HepG2 (cell line): ENCODE data around the gene MAPK11. TPM values are rescaled to one million over a fixed set of nuclear protein-coding genes. Genes with fewer than 3 reads are reported as not detected.

Experiments used
- ERF ChIP-seq: IDR thresholded peaks from 2 replicates; pipeline ENCODE4 v1.6.1; 2018; ENCODE audit warnings: missing biosample characterization, missing genetic modification reagents
- FOSL1 ChIP-seq: sonication (generic); formaldehyde crosslinking; IDR thresholded peaks from 2 replicates; pipeline ENCODE4 v1.9.0; 2021; ENCODE audit warnings: missing genetic modification reagents, borderline replicate concordance
- MYNN ChIP-seq: sonication (generic); formaldehyde crosslinking; IDR thresholded peaks from 2 replicates; pipeline ENCODE4 v1.4.0; 2020; ENCODE audit warnings: mild to moderate bottlenecking, low read depth, missing genetic modification reagents
- NCOA5 ChIP-seq: sonication (generic); formaldehyde crosslinking; IDR thresholded peaks from 2 replicates; pipeline ENCODE4 v1.4.0; 2020; ENCODE audit warnings: missing genetic modification reagents
- RELA ChIP-seq: sonication (generic); formaldehyde crosslinking; IDR thresholded peaks from 2 replicates; pipeline ENCODE4 v1.4.0; 2020; ENCODE audit warnings: missing genetic modification reagents
- SOX13 ChIP-seq, 3 experiments: fragments of 450-650 bp in 1 of 3; sonication (generic) in 1 of 3; formaldehyde crosslinking in 1 of 3; IDR thresholded peaks in 2 of 3; conservative IDR thresholded peaks in 1 of 3; 2 replicates each; pipeline versions ENCODE4 v1.5.0 to v1.6.1; 2016 to 2020; ENCODE audit warnings: antibody characterized with exemption in 1 of 3, mild to moderate bottlenecking in 1 of 3, missing compliant biosample characterization in 1 of 3, missing genetic modification reagents in 1 of 3, moderate library complexity in 1 of 3
- TARDBP ChIP-seq: sonication (generic); formaldehyde crosslinking; IDR thresholded peaks from 2 replicates; pipeline ENCODE4 v1.8.0; 2022; ENCODE audit warnings: mild to moderate bottlenecking, missing genetic modification reagents
- THYN1 ChIP-seq: sonication (generic); formaldehyde crosslinking; IDR thresholded peaks from 2 replicates; pipeline ENCODE4 v1.8.1; 2023; ENCODE audit warnings: low read depth, mild to moderate bottlenecking, moderate library complexity, missing genetic modification reagents, borderline replicate concordance
- ZBTB20 ChIP-seq: sonication (generic); formaldehyde crosslinking; IDR thresholded peaks from 2 replicates; pipeline ENCODE4 v1.8.1; 2023; ENCODE audit warnings: missing genetic modification reagents, low read depth, mild to moderate bottlenecking, borderline replicate concordance
- ZNF446 ChIP-seq: sonication (generic); formaldehyde crosslinking; IDR thresholded peaks from 2 replicates; pipeline ENCODE4 v1.5.0; 2020; ENCODE audit warnings: mild to moderate bottlenecking, missing genetic modification reagents
- ZNF619 ChIP-seq: sonication (generic); formaldehyde crosslinking; IDR thresholded peaks from 2 replicates; pipeline ENCODE4 v1.4.0; 2020; ENCODE audit warnings: mild to moderate bottlenecking, missing genetic modification reagents
- ZNF781 ChIP-seq: sonication (generic); formaldehyde crosslinking; IDR thresholded peaks from 2 replicates; pipeline ENCODE4 v1.5.1; 2020; ENCODE audit warnings: borderline replicate concordance, mild to moderate bottlenecking, missing genetic modification reagents; ENCODE audit errors: not compliant biosample characterization
- polyA plus RNA-seq, 8 experiments: library from polyadenylated mRNA; depleted of rRNA in 3 of 8; stranded (reverse) in 7 of 8; unstranded in 1 of 8; fragments of >200 nt; fragmentation: Illumina TruSeq in 4 of 8; extraction: Trizol in 4 of 8; gene quantifications; 2 replicates each; pipeline versions ENCODE4 v1.2.1 to v1.2.3, GENCODE V29; 2011 to 2016; ENCODE audit warnings: low read depth in 4 of 8, missing spikeins in 1 of 8, mixed read lengths in 1 of 8; ENCODE audit not compliant: insufficient read depth in 1 of 8
- total RNA-seq, 5 experiments: library from RNA; depleted of rRNA; stranded (reverse); fragments of >200 nt; fragmentation: Illumina TruSeq; extraction: Trizol; gene quantifications; 2 replicates each; pipeline ENCODE4 v1.2.3, GENCODE V29; 2016; ENCODE audit warnings: low read depth in 1 of 5
- TF ChIP-seq, protein P1 (sequence below): sonication (generic); formaldehyde crosslinking; IDR thresholded peaks from 2 replicates; pipeline ENCODE4 v1.4.0; 2020; ENCODE audit warnings: missing genetic modification reagents, borderline replicate concordance
- TF ChIP-seq, protein P2 (sequence below): sonication (generic); formaldehyde crosslinking; conservative IDR thresholded peaks from 2 replicates; pipeline ENCODE4 v1.8.0; 2022; ENCODE audit warnings: missing genetic modification reagents
- TF ChIP-seq, protein P3 (sequence below): sonication (generic); formaldehyde crosslinking; IDR thresholded peaks from 2 replicates; pipeline ENCODE4 v1.9.0; 2021; ENCODE audit warnings: missing genetic modification reagents, mild to moderate bottlenecking, borderline replicate concordance
- TF ChIP-seq, protein P4 (sequence below): sonication (generic); formaldehyde crosslinking; IDR thresholded peaks from 2 replicates; pipeline ENCODE4 v1.9.0; 2021; ENCODE audit warnings: missing genetic modification reagents, borderline replicate concordance

MAPK11 gene
- total and polyA plus RNA-seq, 2 of the 13 experiments (the other 11 are each of a cell fraction or from before 2014, with no cell fraction given): 0.15 to 0.17 TPM

GRCh38 chr22:50305923-50306566, 35.9 kb upstream of the MAPK11 start (continued):
- TF ChIP-seq, protein P1, sequence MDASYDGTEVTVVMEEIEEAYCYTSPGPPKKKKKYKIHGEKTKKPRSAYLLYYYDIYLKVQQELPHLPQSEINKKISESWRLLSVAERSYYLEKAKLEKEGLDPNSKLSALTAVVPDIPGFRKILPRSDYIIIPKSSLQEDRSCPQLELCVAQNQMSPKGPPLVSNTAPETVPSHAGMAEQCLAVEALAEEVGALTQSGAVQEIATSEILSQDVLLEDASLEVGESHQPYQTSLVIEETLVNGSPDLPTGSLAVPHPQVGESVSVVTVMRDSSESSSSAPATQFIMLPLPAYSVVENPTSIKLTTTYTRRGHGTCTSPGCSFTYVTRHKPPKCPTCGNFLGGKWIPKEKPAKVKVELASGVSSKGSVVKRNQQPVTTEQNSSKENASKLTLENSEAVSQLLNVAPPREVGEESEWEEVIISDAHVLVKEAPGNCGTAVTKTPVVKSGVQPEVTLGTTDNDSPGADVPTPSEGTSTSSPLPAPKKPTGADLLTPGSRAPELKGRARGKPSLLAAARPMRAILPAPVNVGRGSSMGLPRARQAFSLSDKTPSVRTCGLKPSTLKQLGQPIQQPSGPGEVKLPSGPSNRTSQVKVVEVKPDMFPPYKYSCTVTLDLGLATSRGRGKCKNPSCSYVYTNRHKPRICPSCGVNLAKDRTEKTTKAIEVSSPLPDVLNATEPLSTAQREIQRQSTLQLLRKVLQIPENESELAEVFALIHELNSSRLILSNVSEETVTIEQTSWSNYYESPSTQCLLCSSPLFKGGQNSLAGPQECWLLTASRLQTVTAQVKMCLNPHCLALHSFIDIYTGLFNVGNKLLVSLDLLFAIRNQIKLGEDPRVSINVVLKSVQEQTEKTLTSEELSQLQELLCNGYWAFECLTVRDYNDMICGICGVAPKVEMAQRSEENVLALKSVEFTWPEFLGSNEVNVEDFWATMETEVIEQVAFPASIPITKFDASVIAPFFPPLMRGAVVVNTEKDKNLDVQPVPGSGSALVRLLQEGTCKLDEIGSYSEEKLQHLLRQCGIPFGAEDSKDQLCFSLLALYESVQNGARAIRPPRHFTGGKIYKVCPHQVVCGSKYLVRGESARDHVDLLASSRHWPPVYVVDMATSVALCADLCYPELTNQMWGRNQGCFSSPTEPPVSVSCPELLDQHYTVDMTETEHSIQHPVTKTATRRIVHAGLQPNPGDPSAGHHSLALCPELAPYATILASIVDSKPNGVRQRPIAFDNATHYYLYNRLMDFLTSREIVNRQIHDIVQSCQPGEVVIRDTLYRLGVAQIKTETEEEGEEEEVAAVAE (CRISPR knock-in tag): no peak
- TF ChIP-seq ZNF619 (CRISPR knock-in tag) (no peak), MYNN (no peak), SOX13 (IDR thresholded peaks at IDR 0.05) (no peak), SOX13 (CRISPR knock-in tag; conservative IDR thresholded peaks at IDR 0.05 in 1 of 2, IDR thresholded peaks at IDR 0.05 in 1 of 2) (no peak; a peak in 1 of 4 replicates), ZNF781 (no peak), THYN1 (CRISPR knock-in tag) (no peak), ZBTB20 (no peak), ZNF446 (no peak), FOSL1 (no peak), NCOA5 (CRISPR knock-in tag) (no peak), RELA (CRISPR knock-in tag) (no peak), TARDBP (CRISPR knock-in tag) (no peak), ERF (CRISPR knock-in tag) (0 out of 2 replicates have a peak, but pooled peaks have one; percentile 34)
- TF ChIP-seq, protein P2, sequence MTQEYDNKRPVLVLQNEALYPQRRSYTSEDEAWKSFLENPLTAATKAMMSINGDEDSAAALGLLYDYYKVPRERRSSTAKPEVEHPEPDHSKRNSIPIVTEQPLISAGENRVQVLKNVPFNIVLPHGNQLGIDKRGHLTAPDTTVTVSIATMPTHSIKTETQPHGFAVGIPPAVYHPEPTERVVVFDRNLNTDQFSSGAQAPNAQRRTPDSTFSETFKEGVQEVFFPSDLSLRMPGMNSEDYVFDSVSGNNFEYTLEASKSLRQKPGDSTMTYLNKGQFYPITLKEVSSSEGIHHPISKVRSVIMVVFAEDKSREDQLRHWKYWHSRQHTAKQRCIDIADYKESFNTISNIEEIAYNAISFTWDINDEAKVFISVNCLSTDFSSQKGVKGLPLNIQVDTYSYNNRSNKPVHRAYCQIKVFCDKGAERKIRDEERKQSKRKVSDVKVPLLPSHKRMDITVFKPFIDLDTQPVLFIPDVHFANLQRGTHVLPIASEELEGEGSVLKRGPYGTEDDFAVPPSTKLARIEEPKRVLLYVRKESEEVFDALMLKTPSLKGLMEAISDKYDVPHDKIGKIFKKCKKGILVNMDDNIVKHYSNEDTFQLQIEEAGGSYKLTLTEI: no peak
- TF ChIP-seq, protein P3, sequence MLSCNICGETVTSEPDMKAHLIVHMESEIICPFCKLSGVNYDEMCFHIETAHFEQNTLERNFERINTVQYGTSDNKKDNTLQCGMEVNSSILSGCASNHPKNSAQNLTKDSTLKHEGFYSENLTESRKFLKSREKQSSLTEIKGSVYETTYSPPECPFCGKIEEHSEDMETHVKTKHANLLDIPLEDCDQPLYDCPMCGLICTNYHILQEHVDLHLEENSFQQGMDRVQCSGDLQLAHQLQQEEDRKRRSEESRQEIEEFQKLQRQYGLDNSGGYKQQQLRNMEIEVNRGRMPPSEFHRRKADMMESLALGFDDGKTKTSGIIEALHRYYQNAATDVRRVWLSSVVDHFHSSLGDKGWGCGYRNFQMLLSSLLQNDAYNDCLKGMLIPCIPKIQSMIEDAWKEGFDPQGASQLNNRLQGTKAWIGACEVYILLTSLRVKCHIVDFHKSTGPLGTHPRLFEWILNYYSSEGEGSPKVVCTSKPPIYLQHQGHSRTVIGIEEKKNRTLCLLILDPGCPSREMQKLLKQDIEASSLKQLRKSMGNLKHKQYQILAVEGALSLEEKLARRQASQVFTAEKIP (CRISPR knock-in tag): no peak
- TF ChIP-seq, protein P4, sequence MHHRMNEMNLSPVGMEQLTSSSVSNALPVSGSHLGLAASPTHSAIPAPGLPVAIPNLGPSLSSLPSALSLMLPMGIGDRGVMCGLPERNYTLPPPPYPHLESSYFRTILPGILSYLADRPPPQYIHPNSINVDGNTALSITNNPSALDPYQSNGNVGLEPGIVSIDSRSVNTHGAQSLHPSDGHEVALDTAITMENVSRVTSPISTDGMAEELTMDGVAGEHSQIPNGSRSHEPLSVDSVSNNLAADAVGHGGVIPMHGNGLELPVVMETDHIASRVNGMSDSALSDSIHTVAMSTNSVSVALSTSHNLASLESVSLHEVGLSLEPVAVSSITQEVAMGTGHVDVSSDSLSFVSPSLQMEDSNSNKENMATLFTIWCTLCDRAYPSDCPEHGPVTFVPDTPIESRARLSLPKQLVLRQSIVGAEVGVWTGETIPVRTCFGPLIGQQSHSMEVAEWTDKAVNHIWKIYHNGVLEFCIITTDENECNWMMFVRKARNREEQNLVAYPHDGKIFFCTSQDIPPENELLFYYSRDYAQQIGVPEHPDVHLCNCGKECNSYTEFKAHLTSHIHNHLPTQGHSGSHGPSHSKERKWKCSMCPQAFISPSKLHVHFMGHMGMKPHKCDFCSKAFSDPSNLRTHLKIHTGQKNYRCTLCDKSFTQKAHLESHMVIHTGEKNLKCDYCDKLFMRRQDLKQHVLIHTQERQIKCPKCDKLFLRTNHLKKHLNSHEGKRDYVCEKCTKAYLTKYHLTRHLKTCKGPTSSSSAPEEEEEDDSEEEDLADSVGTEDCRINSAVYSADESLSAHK: no peak
